Upper lobe of right lung (tissue), 1 donor: ENCODE measurements around the gene ARHGAP23. TPM values are rescaled to one million over a fixed set of nuclear protein-coding genes. Genes with fewer than 3 reads are reported as not detected.
A peak's percentile ranks its signal among the peaks of the same experiment; 100 is the strongest.
"Not testable (repeated sequence)": the region's sequence is repeated elsewhere in the genome, so short reads cannot be mapped to it uniquely, and the experiment has no call there.

ENCODE experiments used
- ATAC-seq: fragments of 200-7000 bp; cut with Tn5 transposase; one replicate; pipeline ENCODE4 v1.9.1; 2020; ENCODE audit warnings: mild to moderate bottlenecking, moderate library complexity
- DNase-seq: peaks from one replicate; pipeline ENCODE4 v3.0.0-alpha.2; 2020
- H3K27ac ChIP-seq: fragments of 200-600 bp; one replicate; pipeline ENCODE4 v1.8.0; 2022
- H3K27me3 ChIP-seq: fragments of 200-600 bp; one replicate; pipeline ENCODE4 v1.8.0; 2022; ENCODE audit warnings: mild to moderate bottlenecking
- H3K36me3 ChIP-seq: fragments of 200-600 bp; one replicate; pipeline ENCODE4 v1.8.0; 2022
- H3K4me1 ChIP-seq: fragments of 200-600 bp; one replicate; pipeline ENCODE4 v1.8.0; 2022
- H3K4me3 ChIP-seq: fragments of 200-600 bp; one replicate; pipeline ENCODE4 v1.8.0; 2022; ENCODE audit warnings: mild to moderate bottlenecking
- H3K9me3 ChIP-seq: fragments of 200-600 bp; one replicate; pipeline ENCODE4 v1.8.0; 2022
- intact Hi-C: fragments of 100-400 bp; cut with DNase I; formaldehyde crosslinking; loops from one replicate; pipeline ENCODE4 v1.11.0; 2022
- total RNA-seq: library from RNA; stranded (reverse); fragmentation: NEBNext Ultra II Directional; extraction: Animal tissue kit (Norgen Biotek cat#: 25700); gene quantifications from one replicate; pipeline ENCODE4 v1.2.1, GENCODE V29; 2021
- TF ChIP-seq, protein P1 (sequence below): fragments of 200-600 bp; IDR thresholded peaks from one replicate; pipeline ENCODE4 v1.8.0; 2022; ENCODE audit warnings: antibody characterized with exemption
- donor health status: DM: no; HTN: yes; CAD: no; lungs with severe emphysema.

The ARHGAP23 gene
- total RNA-seq, 1 donor from 2014 or later = 85.1 TPM

GRCh38 chr17:38466346-38467315 is 38.4 kb downstream of the ARHGAP23 start:
- DNase-seq (no peak), ATAC-seq (no peak)
- H3K27ac ChIP-seq = peak overlapping the region; percentile 87
- H3K27me3 ChIP-seq = no peaks in the 10 kb centered on the region
- intact Hi-C loops = no loop called here
- no peaks in the 10 kb centered on the region for H3K9me3 ChIP-seq
- peaks cover 33% of the 10 kb centered on the region for H3K4me1 ChIP-seq
- H3K4me3 ChIP-seq = peak overlapping the region; percentile 50
- H3K36me3 ChIP-seq = peaks cover 22% of the 10 kb centered on the region
- TF ChIP-seq, protein P1, sequence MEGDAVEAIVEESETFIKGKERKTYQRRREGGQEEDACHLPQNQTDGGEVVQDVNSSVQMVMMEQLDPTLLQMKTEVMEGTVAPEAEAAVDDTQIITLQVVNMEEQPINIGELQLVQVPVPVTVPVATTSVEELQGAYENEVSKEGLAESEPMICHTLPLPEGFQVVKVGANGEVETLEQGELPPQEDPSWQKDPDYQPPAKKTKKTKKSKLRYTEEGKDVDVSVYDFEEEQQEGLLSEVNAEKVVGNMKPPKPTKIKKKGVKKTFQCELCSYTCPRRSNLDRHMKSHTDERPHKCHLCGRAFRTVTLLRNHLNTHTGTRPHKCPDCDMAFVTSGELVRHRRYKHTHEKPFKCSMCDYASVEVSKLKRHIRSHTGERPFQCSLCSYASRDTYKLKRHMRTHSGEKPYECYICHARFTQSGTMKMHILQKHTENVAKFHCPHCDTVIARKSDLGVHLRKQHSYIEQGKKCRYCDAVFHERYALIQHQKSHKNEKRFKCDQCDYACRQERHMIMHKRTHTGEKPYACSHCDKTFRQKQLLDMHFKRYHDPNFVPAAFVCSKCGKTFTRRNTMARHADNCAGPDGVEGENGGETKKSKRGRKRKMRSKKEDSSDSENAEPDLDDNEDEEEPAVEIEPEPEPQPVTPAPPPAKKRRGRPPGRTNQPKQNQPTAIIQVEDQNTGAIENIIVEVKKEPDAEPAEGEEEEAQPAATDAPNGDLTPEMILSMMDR = no peak

- ATAC-seq (no peak), DNase-seq (no peak)
- TF ChIP-seq, protein P1 = no peak
- no peak overlapping the region for H3K27ac ChIP-seq
- H3K4me1 ChIP-seq = peaks cover 33% of the 10 kb centered on the region
- H3K9me3 ChIP-seq = no peaks in the 10 kb centered on the region
- H3K36me3 ChIP-seq = peaks cover 24% of the 10 kb centered on the region
- intact Hi-C loops = no loop called here
- no peaks in the 10 kb centered on the region for H3K27me3 ChIP-seq
- no peak overlapping the region for H3K4me3 ChIP-seq
Measured at GRCh38 chr17:38467491-38467890, 39.2 kb downstream of the ARHGAP23 start.

- TF ChIP-seq, protein P1 = no peak
- ATAC-seq = no peak
- no peak for DNase-seq
- Histone ChIP-seq H3K4me3 (no peak overlapping the region), H3K27ac (no peak overlapping the region), H3K27me3 (no peaks in the 10 kb centered on the region), H3K9me3 (no peaks in the 10 kb centered on the region), H3K36me3 (peaks cover 20% of the 10 kb centered on the region), H3K4me1 (peaks cover 24% of the 10 kb centered on the region)
- intact Hi-C loops = loop anchor here (10.0 kb wide), 1 partner anchor 45 kb away; the partner anchor contains the start of gene ARHGAP23
Measured at GRCh38 chr17:38469875-38470274, 41.6 kb downstream of the ARHGAP23 start.

- H3K9me3 ChIP-seq, H3K27ac ChIP-seq, H3K4me3 ChIP-seq, DNase-seq, H3K27me3 ChIP-seq: not testable (repeated sequence)
- TF ChIP-seq, protein P1 = peak; percentile 13
- ATAC-seq = peak; percentile 71
- Histone ChIP-seq H3K4me1 (peaks cover 15% of the 10 kb centered on the region), H3K36me3 (peaks cover 20% of the 10 kb centered on the region)
- intact Hi-C loops = loop anchor here (10.0 kb wide), 1 partner anchor 46 kb away; the partner anchor contains the start of gene ARHGAP23
Measured at GRCh38 chr17:38471253-38471652, 43.0 kb downstream of the ARHGAP23 start.

DNA sequence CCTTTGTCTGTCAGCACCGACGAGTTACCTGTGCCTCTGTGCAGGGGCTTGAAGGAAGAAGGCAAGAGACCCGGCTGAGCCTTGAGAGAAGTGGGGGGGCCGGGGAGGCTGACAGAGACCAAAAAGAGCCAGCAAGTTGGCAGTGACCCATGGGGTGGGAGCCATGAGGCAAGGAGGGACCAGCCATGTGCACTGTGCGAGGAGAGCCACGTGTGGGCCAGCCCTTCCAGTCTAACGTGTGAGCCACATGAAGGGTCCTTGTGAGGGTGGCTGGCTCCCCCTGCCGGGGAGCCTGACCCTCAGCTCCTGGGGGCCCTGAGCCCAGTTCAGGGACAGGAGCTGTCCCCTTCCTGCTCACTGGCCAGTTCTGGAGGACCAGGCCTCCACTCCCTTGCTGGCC is 46.4 kb downstream of the ARHGAP23 start:
- not testable (repeated sequence) for H3K27ac ChIP-seq, H3K36me3 ChIP-seq
- intact Hi-C loops = loop anchor here (10.0 kb wide), 1 partner anchor 50 kb away; the partner anchor contains the start of gene ARHGAP23

More for the DNA sequence above, 46.4 kb downstream of the ARHGAP23 start:
- not testable (repeated sequence) for ATAC-seq, H3K4me1 ChIP-seq, H3K4me3 ChIP-seq, DNase-seq, H3K27me3 ChIP-seq, H3K9me3 ChIP-seq
- TF ChIP-seq, protein P1 = peak; percentile 39
